H9 (cell line): ENCODE results near the gene TUBB2B. TPM values are rescaled to one million over a fixed set of nuclear protein-coding genes. Genes with fewer than 3 reads are reported as not detected.

Source experiments
- DNase-seq: peaks from one replicate; pipeline ENCODE4 v3.0.0-alpha.2; 2017
- H2AFZ ChIP-seq: one replicate; pipeline ENCODE4 v1.6.1; 2013; ENCODE audit warnings: mild to moderate bottlenecking, low read length, control low read depth, moderate library complexity
- H2AK5ac ChIP-seq: 2 replicates; pipeline ENCODE4 v1.6.1; 2013; ENCODE audit warnings: low read length, control low read depth, mixed read lengths; ENCODE audit not compliant: insufficient read length
- H2BK120ac ChIP-seq: one replicate; pipeline ENCODE4 v1.6.1; 2013; ENCODE audit warnings: low read depth, mild to moderate bottlenecking, low read length, control low read depth, inconsistent platforms; ENCODE audit not compliant: poor library complexity, severe bottlenecking
- H2BK12ac ChIP-seq: 2 replicates; pipeline ENCODE4 v1.6.1; 2013; ENCODE audit warnings: low read length, control low read depth, mixed read lengths, low read depth; ENCODE audit not compliant: insufficient read length
- H2BK15ac ChIP-seq: 2 replicates; pipeline ENCODE4 v1.6.1; 2013; ENCODE audit warnings: low read depth, low read length, control low read depth
- H2BK20ac ChIP-seq: one replicate; pipeline ENCODE4 v1.6.1; 2013; ENCODE audit warnings: low read depth, mild to moderate bottlenecking, low read length, control low read depth, inconsistent platforms; ENCODE audit not compliant: poor library complexity, severe bottlenecking
- H2BK5ac ChIP-seq: 2 replicates; pipeline ENCODE4 v1.6.1; 2013; ENCODE audit warnings: low read length, control low read depth, mixed read lengths; ENCODE audit not compliant: insufficient read length
- H3K14ac ChIP-seq: 2 replicates; pipeline ENCODE4 v1.6.1; 2013; ENCODE audit warnings: low read length, control low read depth; ENCODE audit not compliant: insufficient read depth
- H3K18ac ChIP-seq: 2 replicates; pipeline ENCODE4 v1.6.1; 2013; ENCODE audit warnings: low read depth, mild to moderate bottlenecking, mixed read lengths, low read length, control low read depth; ENCODE audit not compliant: insufficient read length
- H3K23ac ChIP-seq: 2 replicates; pipeline ENCODE4 v1.6.1; 2013; ENCODE audit warnings: low read length, control low read depth, mixed read lengths, low read depth; ENCODE audit not compliant: insufficient read length
- H3K23me2 ChIP-seq: 2 replicates; pipeline ENCODE4 v1.6.1; 2013; ENCODE audit warnings: low read depth, mild to moderate bottlenecking, mixed read lengths, low read length, control low read depth; ENCODE audit not compliant: insufficient read length, poor library complexity, severe bottlenecking
- H3K27ac ChIP-seq: 2 replicates; pipeline ENCODE4 v1.5.1; 2013; ENCODE audit warnings: low read length, control low read depth, mixed read lengths, low read depth; ENCODE audit not compliant: insufficient read length
- H3K27me3 ChIP-seq: 2 replicates; pipeline ENCODE4 v1.6.1; 2013; ENCODE audit warnings: low read length, control low read depth, inconsistent platforms; ENCODE audit not compliant: insufficient read depth
- H3K4ac ChIP-seq: 2 replicates; pipeline ENCODE4 v1.6.1; 2013; ENCODE audit warnings: low read depth, mild to moderate bottlenecking, control low read depth, inconsistent platforms, low read length, moderate library complexity
- H3K4me1 ChIP-seq: 2 replicates; pipeline ENCODE4 v1.6.1; 2013; ENCODE audit warnings: low read length, control low read depth, inconsistent platforms; ENCODE audit not compliant: insufficient read depth
- H3K4me2 ChIP-seq: 2 replicates; pipeline ENCODE4 v1.6.1; 2013; ENCODE audit warnings: low read length, control low read depth, mixed read lengths; ENCODE audit not compliant: insufficient read length, insufficient read depth
- H3K56ac ChIP-seq: 2 replicates; pipeline ENCODE4 v1.6.1; 2013; ENCODE audit warnings: low read depth, mild to moderate bottlenecking, mixed read lengths, low read length, control low read depth; ENCODE audit not compliant: insufficient read length
- H3K79me1 ChIP-seq: 2 replicates; pipeline ENCODE4 v1.6.1; 2013; ENCODE audit warnings: low read depth, mild to moderate bottlenecking, moderate library complexity, low read length, control low read depth, inconsistent platforms; ENCODE audit not compliant: insufficient read depth, poor library complexity, severe bottlenecking
- H3K79me2 ChIP-seq: 2 replicates; pipeline ENCODE4 v1.6.1; 2013; ENCODE audit warnings: low read length, control low read depth, inconsistent platforms; ENCODE audit not compliant: insufficient read depth
- H3K9ac ChIP-seq: 2 replicates; pipeline ENCODE4 v1.6.1; 2013; ENCODE audit warnings: low read length, control low read depth, mixed read lengths; ENCODE audit not compliant: insufficient read length; ENCODE audit errors: extremely low read depth
- H3K9me3 ChIP-seq: one replicate; pipeline ENCODE4 v1.6.1; 2013; ENCODE audit warnings: low read depth, low read length, inconsistent platforms; ENCODE audit not compliant: control insufficient read depth
- H3T11ph ChIP-seq: one replicate; pipeline ENCODE4 v1.6.1; 2013; ENCODE audit warnings: mild to moderate bottlenecking, low read length, control low read depth, inconsistent platforms
- H4K20me1 ChIP-seq: one replicate; pipeline ENCODE4 v1.6.1; 2013; ENCODE audit not compliant: control insufficient read depth, insufficient read length, insufficient read depth
- H4K5ac ChIP-seq: 2 replicates; pipeline ENCODE4 v1.6.1; 2013; ENCODE audit warnings: low read depth, mild to moderate bottlenecking, mixed read lengths, low read length, control low read depth; ENCODE audit not compliant: insufficient read length
- H4K8ac ChIP-seq: replicated peaks from 2 replicates; pipeline ENCODE4 v1.6.1; 2013; ENCODE audit warnings: low read length, control low read depth, mixed read lengths, low read depth; ENCODE audit not compliant: insufficient read length
- H4K91ac ChIP-seq: 2 replicates; pipeline ENCODE4 v1.6.1; 2013; ENCODE audit warnings: low read depth, mild to moderate bottlenecking, moderate library complexity, mixed read lengths, low read length, control low read depth; ENCODE audit not compliant: insufficient read length
- H3K27ac Mint-ChIP-seq, 3 experiments: 2 replicates in 2 of 3; 3 replicates in 1 of 3; pipeline ENCODE4 v1.8.0; 2020 to 2021; ENCODE audit warnings: mixed read lengths in 3 of 3, mild to moderate bottlenecking in 1 of 3, moderate library complexity in 1 of 3
- H3K27me3 Mint-ChIP-seq: 2 replicates; pipeline ENCODE4 v1.8.0; 2021; ENCODE audit warnings: low read depth, mild to moderate bottlenecking, moderate library complexity, mixed read lengths
- H3K36me3 Mint-ChIP-seq, 3 experiments: 2 replicates in 2 of 3; 3 replicates in 1 of 3; pipeline ENCODE4 v1.8.0; 2020 to 2021; ENCODE audit warnings: low read depth in 3 of 3, mixed read lengths in 3 of 3; ENCODE audit not compliant: insufficient read depth in 1 of 3
- H3K4me1 Mint-ChIP-seq, 2 experiments: 2 replicates each; pipeline ENCODE4 v1.8.0; 2020; ENCODE audit warnings: mixed read lengths in 2 of 2
- H3K4me3 Mint-ChIP-seq, 2 experiments: 2 replicates in 1 of 2; 3 replicates in 1 of 2; pipeline ENCODE4 v1.8.0; 2020 to 2021; ENCODE audit warnings: mild to moderate bottlenecking in 2 of 2, mixed read lengths in 2 of 2, moderate library complexity in 1 of 2
- H3K9me3 Mint-ChIP-seq, 2 experiments: 2 replicates in 1 of 2; 3 replicates in 1 of 2; pipeline ENCODE4 v1.8.0; 2020; ENCODE audit warnings: mild to moderate bottlenecking in 2 of 2, mixed read lengths in 2 of 2, moderate library complexity in 1 of 2
- whole genome bisulfite sequencing: extraction: QIAGEN DNeasy Blood & Tissue Kit; methylation state at CpG from one replicate; pipeline ENCODE4 v1.1.7; 2013; ENCODE audit warnings: missing lambda C conversion rate, low lambda C conversion rate, mixed read lengths; ENCODE audit not compliant: insufficient read length; ENCODE audit errors: extremely low coverage; 5-methylcytosine and 5-hydroxymethylcytosine counted together
- total RNA-seq: library from RNA; stranded (reverse); gene quantifications from 2 replicates; pipeline ENCODE4 v1.2.1, GENCODE V29; 2021
- TF ChIP-seq, protein P1 (sequence below): fragments of 200-600 bp; sonication (generic); conservative IDR thresholded peaks from 3 replicates; pipeline ENCODE4 v1.8.0; 2021; ENCODE audit warnings: antibody characterized with exemption, mild to moderate bottlenecking

TUBB2B gene
- total RNA-seq, 1 experiment from 2014 or later, result 320 TPM

DNA sequence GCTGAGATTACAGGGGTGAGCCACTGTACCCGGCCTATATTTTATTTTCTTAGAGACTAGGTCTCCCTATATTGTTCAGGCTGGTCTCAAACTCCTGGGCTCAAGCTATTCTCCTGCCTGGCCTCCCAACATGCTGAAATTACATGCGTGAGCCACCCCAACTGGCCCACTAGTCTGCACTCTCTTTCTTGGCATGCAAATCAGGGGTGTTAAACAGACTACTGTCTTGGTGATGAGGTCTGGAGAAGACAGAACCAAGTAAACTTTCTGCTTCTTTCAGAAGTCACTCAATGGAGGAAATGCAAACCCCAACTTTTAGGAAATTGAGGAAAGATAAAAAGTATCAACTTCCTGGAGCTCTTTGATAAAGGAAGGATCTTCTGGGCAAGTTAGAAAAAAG, 8.0 kb upstream of the TUBB2B start:
- Histone ChIP-seq H4K20me1 (no peaks in the 10 kb centered on the region), H4K8ac (no peak overlapping the region), H3K27ac (no peak overlapping the region), H4K5ac (no peak overlapping the region), H3K79me1 (no peaks in the 10 kb centered on the region), H3K27me3 (no peaks in the 10 kb centered on the region), H2AFZ (no peak overlapping the region), H2AK5ac (no peak overlapping the region), H3K79me2 (no peaks in the 10 kb centered on the region), H2BK12ac (no peak overlapping the region), H3K4me1 (peaks cover 13% of the 10 kb centered on the region; the same call in 1 of the 2 replicates), H3K23ac (no peak overlapping the region), H3K9me3 (no peaks in the 10 kb centered on the region), H3T11ph (no peak overlapping the region), H3K9ac (no peak overlapping the region), H3K4me2 (no peak overlapping the region), H3K18ac (no peak overlapping the region), H2BK5ac (no peak overlapping the region), H2BK15ac (no peak overlapping the region), H3K23me2 (peaks cover 15% of the 10 kb centered on the region), H2BK20ac (no peak overlapping the region), H3K56ac (no peak overlapping the region), H3K14ac (no peak overlapping the region), H3K4ac (no peak overlapping the region), H4K91ac (no peak overlapping the region), H2BK120ac (no peak overlapping the region)
- Mint-ChIP-seq H3K9me3 (no peaks in the 10 kb centered on the region), H3K4me3 (no peak overlapping the region), H3K27ac (no peak overlapping the region), H3K36me3 (no peaks in the 10 kb centered on the region), H3K27me3 (peaks cover 23% of the 10 kb centered on the region), H3K4me1 (peaks cover 31 to 33% of the 10 kb centered on the region in 2 experiments)
- TF ChIP-seq, protein P1, sequence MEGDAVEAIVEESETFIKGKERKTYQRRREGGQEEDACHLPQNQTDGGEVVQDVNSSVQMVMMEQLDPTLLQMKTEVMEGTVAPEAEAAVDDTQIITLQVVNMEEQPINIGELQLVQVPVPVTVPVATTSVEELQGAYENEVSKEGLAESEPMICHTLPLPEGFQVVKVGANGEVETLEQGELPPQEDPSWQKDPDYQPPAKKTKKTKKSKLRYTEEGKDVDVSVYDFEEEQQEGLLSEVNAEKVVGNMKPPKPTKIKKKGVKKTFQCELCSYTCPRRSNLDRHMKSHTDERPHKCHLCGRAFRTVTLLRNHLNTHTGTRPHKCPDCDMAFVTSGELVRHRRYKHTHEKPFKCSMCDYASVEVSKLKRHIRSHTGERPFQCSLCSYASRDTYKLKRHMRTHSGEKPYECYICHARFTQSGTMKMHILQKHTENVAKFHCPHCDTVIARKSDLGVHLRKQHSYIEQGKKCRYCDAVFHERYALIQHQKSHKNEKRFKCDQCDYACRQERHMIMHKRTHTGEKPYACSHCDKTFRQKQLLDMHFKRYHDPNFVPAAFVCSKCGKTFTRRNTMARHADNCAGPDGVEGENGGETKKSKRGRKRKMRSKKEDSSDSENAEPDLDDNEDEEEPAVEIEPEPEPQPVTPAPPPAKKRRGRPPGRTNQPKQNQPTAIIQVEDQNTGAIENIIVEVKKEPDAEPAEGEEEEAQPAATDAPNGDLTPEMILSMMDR, result no peak
- WGBS, result no CpG with 5 or more reads among the region's 2 CpGs
- no peak for DNase-seq
